Mucosa of rectum (tissue), 2 donors: ENCODE measurements around the gene ZNF511.

Experiments
- H3K27ac ChIP-seq, 2 donors: one replicate each; pipeline ENCODE4 v1.7.0; 2013; ENCODE audit warnings: inconsistent platforms in 2 of 2, low read depth in 2 of 2, low read length in 2 of 2
- H3K27me3 ChIP-seq, 2 donors: one replicate each; pipeline ENCODE4 v1.7.0; 2013; ENCODE audit warnings: low read length in 2 of 2; ENCODE audit not compliant: control insufficient read depth in 2 of 2, insufficient read depth in 2 of 2
- H3K36me3 ChIP-seq, 2 donors: one replicate each; pipeline ENCODE4 v1.7.0; 2013; ENCODE audit warnings: low read length in 2 of 2; ENCODE audit not compliant: control insufficient read depth in 2 of 2, insufficient read depth in 2 of 2
- H3K4me1 ChIP-seq, 2 donors: one replicate each; pipeline ENCODE4 v1.7.0; 2013; ENCODE audit warnings: low read length in 2 of 2, mild to moderate bottlenecking in 1 of 2; ENCODE audit not compliant: control insufficient read depth in 2 of 2, insufficient read depth in 2 of 2
- H3K4me3 ChIP-seq, 2 donors: one replicate each; pipeline ENCODE4 v1.7.0; 2013; ENCODE audit warnings: low read length in 2 of 2
- H3K9ac ChIP-seq, 2 donors: one replicate each; pipeline ENCODE4 v1.7.0; 2013; ENCODE audit warnings: low read length in 2 of 2, low read depth in 1 of 2, mild to moderate bottlenecking in 1 of 2
- H3K9me3 ChIP-seq, 2 donors: one replicate each; pipeline ENCODE4 v1.7.0; 2013; ENCODE audit warnings: low read length in 2 of 2; ENCODE audit not compliant: control insufficient read depth in 2 of 2
- donor health status: healthy.
- donor health status: Normal muscosa, but diverticular disease.

ZNF511 gene

GRCh38 chr10:133351408-133352318, 42.9 kb downstream of the ZNF511 start:
- Histone ChIP-seq H3K9me3 (no peaks in the 10 kb centered on the region), H3K4me3 (no peak overlapping the region), H3K27me3 (no peaks in the 10 kb centered on the region), H3K4me1 (peaks cover 5 to 9% of the 10 kb centered on the region in 2 donors), H3K36me3 (no peaks in the 10 kb centered on the region), H3K9ac (no peak overlapping the region), H3K27ac (no peak overlapping the region)

- Histone ChIP-seq H3K9ac (no peak overlapping the region), H3K4me1 (peaks cover 6 to 12% of the 10 kb centered on the region in 2 donors), H3K27me3 (no peaks in the 10 kb centered on the region), H3K36me3 (no peaks in the 10 kb centered on the region), H3K4me3 (no peak overlapping the region), H3K9me3 (no peaks in the 10 kb centered on the region), H3K27ac (no peak overlapping the region)
Observed at GRCh38 chr10:133353202-133353959, 44.7 kb downstream of the ZNF511 start.

- Histone ChIP-seq H3K27me3 (no peaks in the 10 kb centered on the region), H3K36me3 (no peaks in the 10 kb centered on the region), H3K4me1 (peaks cover 6 to 12% of the 10 kb centered on the region in 2 donors), H3K9ac (no peak overlapping the region), H3K9me3 (no peaks in the 10 kb centered on the region), H3K27ac (no peak overlapping the region), H3K4me3 (no peak overlapping the region)
Observed at GRCh38 chr10:133353988-133354605, 45.4 kb downstream of the ZNF511 start.

- no peaks in the 10 kb centered on the region for H3K27me3 ChIP-seq
- H3K36me3 ChIP-seq: no peaks in the 10 kb centered on the region
- H3K27ac ChIP-seq: no peak overlapping the region
- peaks cover 7 to 12% of the 10 kb centered on the region in 2 donors for H3K4me1 ChIP-seq
- no peak overlapping the region for H3K4me3 ChIP-seq
- H3K9ac ChIP-seq: no peak overlapping the region
- no peaks in the 10 kb centered on the region for H3K9me3 ChIP-seq
Observed at GRCh38 chr10:133354672-133355240, 46.0 kb downstream of the ZNF511 start.

- Histone ChIP-seq H3K4me1 (peaks cover 12 to 17% of the 10 kb centered on the region in 2 donors), H3K9me3 (no peaks in the 10 kb centered on the region), H3K9ac (no peak overlapping the region), H3K4me3 (no peak overlapping the region), H3K27ac (no peak overlapping the region), H3K27me3 (no peaks in the 10 kb centered on the region), H3K36me3 (no peaks in the 10 kb centered on the region)
Observed at GRCh38 chr10:133355266-133355665, 46.6 kb downstream of the ZNF511 start.

- Histone ChIP-seq H3K27me3 (no peaks in the 10 kb centered on the region), H3K27ac (no peak overlapping the region), H3K9me3 (no peaks in the 10 kb centered on the region), H3K4me3 (no peak overlapping the region), H3K36me3 (no peaks in the 10 kb centered on the region), H3K9ac (no peak overlapping the region), H3K4me1 (peaks cover 18 to 24% of the 10 kb centered on the region in 2 donors)
Observed at GRCh38 chr10:133355991-133356390, 47.3 kb downstream of the ZNF511 start.

- no peaks in the 10 kb centered on the region for H3K27me3 ChIP-seq
- peaks cover 0 to 2% of the 10 kb centered on the region in 2 donors for H3K36me3 ChIP-seq
- no peaks in the 10 kb centered on the region for H3K9me3 ChIP-seq
- H3K9ac ChIP-seq: peak overlapping the region; percentile 56 to 68
- H3K4me1 ChIP-seq: peaks cover 18 to 25% of the 10 kb centered on the region in 2 donors
- peak overlapping the region; percentile 59 to 62 for H3K4me3 ChIP-seq
- no peak overlapping the region for H3K27ac ChIP-seq
Observed at GRCh38 chr10:133356549-133357284, 48.0 kb downstream of the ZNF511 start.

GRCh38 chr10:133357285-133358161, 48.8 kb downstream of the ZNF511 start, which contains the start of gene FUOM:
Gene FUOM (minus strand): TSS chr10:133358019. CDS start chr10:133358007, 12 bp downstream.
- Histone ChIP-seq H3K4me3 (peak within 1 kb of the TSS; percentile 59 to 62), H3K9ac (peak within 1 kb of the TSS; percentile 56 to 68), H3K4me1 (peaks cover 18 to 25% of the 10 kb centered on the region in 2 donors), H3K27me3 (no peaks in the 10 kb centered on the region), H3K27ac (peak within 1 kb of the TSS in 1 of 2 donors; percentile 63), H3K9me3 (no peaks in the 10 kb centered on the region), H3K36me3 (peaks cover 7 to 10% of the 10 kb centered on the region in 2 donors)
